NCI-H1105 treated with DMSO at 0.1 percent for 48 hours (cell line): Measurements from ENCODE around the gene NUB1.

Experiments
- DNase-seq: peaks from one replicate; lab custom pipeline; 2025; lab: John Stamatoyannopoulos, UW

The NUB1 gene

GRCh38 chr7:151377406-151377805 lies 35.8 kb downstream of the NUB1 start:
- DNase-seq = no peak

- no peak for DNase-seq
Measured at GRCh38 chr7:151378011-151378410, 36.4 kb downstream of the NUB1 start.

GRCh38 chr7:151378496-151379192 lies 37.0 kb downstream of the NUB1 start:
- no peak for DNase-seq

GRCh38 chr7:151379193-151379520 lies 37.5 kb downstream of the NUB1 start:
- no peak for DNase-seq

- no peak for DNase-seq
Measured at GRCh38 chr7:151379534-151380198, 38.1 kb downstream of the NUB1 start.

- DNase-seq = no peak
Measured at GRCh38 chr7:151380199-151381097, 38.8 kb downstream of the NUB1 start.

- DNase-seq = no peak
Measured at GRCh38 chr7:151381098-151381347, 39.4 kb downstream of the NUB1 start.

GRCh38 chr7:151381348-151382078 lies 39.9 kb downstream of the NUB1 start:
- DNase-seq = peak; percentile 31

GRCh38 chr7:151382079-151382885 lies 40.7 kb downstream of the NUB1 start:
- peak; percentile 65 for DNase-seq

- no peak for DNase-seq
Measured at GRCh38 chr7:151383638-151384351, 42.2 kb downstream of the NUB1 start.

GRCh38 chr7:151384352-151384697 lies 42.7 kb downstream of the NUB1 start:
- no peak for DNase-seq

- no peak for DNase-seq
Measured at GRCh38 chr7:151384776-151385625, 43.4 kb downstream of the NUB1 start.

GRCh38 chr7:151385626-151386300 lies 44.2 kb downstream of the NUB1 start:
- DNase-seq = no peak

- DNase-seq = no peak
Measured at GRCh38 chr7:151386301-151387160, 44.9 kb downstream of the NUB1 start.

- no peak for DNase-seq
Measured at GRCh38 chr7:151387161-151388006, 45.8 kb downstream of the NUB1 start.

GRCh38 chr7:151388007-151388297 lies 46.3 kb downstream of the NUB1 start:
- no peak for DNase-seq

GRCh38 chr7:151388430-151388829 lies 46.8 kb downstream of the NUB1 start:
- no peak for DNase-seq
